Left ventricle myocardium inferior (tissue), 1 donor: ENCODE data around the gene FAM9B. TPM values are rescaled to one million over a fixed set of nuclear protein-coding genes. Genes with fewer than 3 reads are reported as not detected.

Experiments
- DNase-seq: peaks from one replicate; pipeline ENCODE4 v3.0.0-alpha.2; 2020
- H3K27ac ChIP-seq: fragments of 200-600 bp; replicated peaks from 2 replicates; pipeline ENCODE4 v1.8.0; 2021
- H3K27me3 ChIP-seq: fragments of 200-600 bp; 2 replicates; pipeline ENCODE4 v1.8.0; 2021; ENCODE audit warnings: low read depth
- H3K36me3 ChIP-seq: fragments of 200-600 bp; 2 replicates; pipeline ENCODE4 v1.8.0; 2021
- H3K4me1 ChIP-seq: fragments of 200-600 bp; 2 replicates; pipeline ENCODE4 v1.8.0; 2021
- H3K4me3 ChIP-seq: fragments of 200-600 bp; 2 replicates; pipeline ENCODE4 v1.8.0; 2021; ENCODE audit warnings: mild to moderate bottlenecking, moderate library complexity
- H3K9me3 ChIP-seq: fragments of 200-600 bp; replicated peaks from 2 replicates; pipeline ENCODE4 v1.8.0; 2021
- CTCF ChIP-seq: fragments of 200-600 bp; IDR thresholded peaks from 2 replicates; pipeline ENCODE4 v1.8.0; 2021; ENCODE audit warnings: antibody characterized with exemption, mild to moderate bottlenecking, borderline replicate concordance
- intact Hi-C: fragments of 100-400 bp; cut with micrococcal nuclease; formaldehyde crosslinking; loops from one replicate; pipeline ENCODE4 v1.11.0; 2022
- total RNA-seq: library from RNA; stranded (reverse); fragmentation: NEBNext Ultra II Directional; extraction: Animal tissue kit (Norgen Biotek cat#: 25700); gene quantifications from one replicate; pipeline ENCODE4 v1.2.1, GENCODE V29; 2021
- donor health status: DM: no; HTN: yes; CAD: no; lungs with severe emphysema.

Gene FAM9B
- total RNA-seq, 1 donor from 2014 or later, result not detected

GRCh38 chrX:9069573-9069972 lies 35.6 kb upstream of the FAM9B start:
- no peak for DNase-seq
- Histone ChIP-seq H3K4me3 (no peak overlapping the region), H3K27ac (no peak overlapping the region), H3K4me1 (no peaks in the 10 kb centered on the region), H3K36me3 (no peaks in the 10 kb centered on the region), H3K9me3 (peaks cover 14% of the 10 kb centered on the region), H3K27me3 (no peaks in the 10 kb centered on the region)
- intact Hi-C loops, result no loop called here
- no peak for TF ChIP-seq CTCF

DNA sequence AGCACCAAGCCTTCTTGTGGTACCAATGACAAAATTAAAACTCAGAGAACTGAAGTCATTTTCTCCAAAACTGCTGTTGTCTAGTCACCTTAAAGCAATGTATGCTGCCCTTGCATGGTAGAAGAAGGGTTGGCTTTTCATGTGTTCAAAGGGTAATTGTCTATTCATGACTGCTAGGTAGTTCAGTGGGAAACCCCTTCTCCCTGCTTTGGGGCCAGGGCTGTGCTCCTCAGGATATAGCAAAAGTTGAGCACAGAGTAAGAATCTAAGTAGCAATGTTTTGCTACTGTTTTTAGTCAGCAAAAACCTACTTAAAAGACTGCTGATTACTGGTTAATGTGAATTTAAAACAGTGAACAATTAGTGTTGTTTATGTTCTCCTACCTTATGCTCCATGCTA lies 30.8 kb upstream of the FAM9B start:
- no peak for TF ChIP-seq CTCF
- H3K27ac ChIP-seq, result no peak overlapping the region
- intact Hi-C loops, result no loop called here
- H3K36me3 ChIP-seq, result no peaks in the 10 kb centered on the region
- no peak overlapping the region for H3K4me3 ChIP-seq
- H3K27me3 ChIP-seq, result no peaks in the 10 kb centered on the region
- no peak for DNase-seq
- H3K4me1 ChIP-seq, result no peaks in the 10 kb centered on the region
- H3K9me3 ChIP-seq, result peaks cover 14% of the 10 kb centered on the region

DNA sequence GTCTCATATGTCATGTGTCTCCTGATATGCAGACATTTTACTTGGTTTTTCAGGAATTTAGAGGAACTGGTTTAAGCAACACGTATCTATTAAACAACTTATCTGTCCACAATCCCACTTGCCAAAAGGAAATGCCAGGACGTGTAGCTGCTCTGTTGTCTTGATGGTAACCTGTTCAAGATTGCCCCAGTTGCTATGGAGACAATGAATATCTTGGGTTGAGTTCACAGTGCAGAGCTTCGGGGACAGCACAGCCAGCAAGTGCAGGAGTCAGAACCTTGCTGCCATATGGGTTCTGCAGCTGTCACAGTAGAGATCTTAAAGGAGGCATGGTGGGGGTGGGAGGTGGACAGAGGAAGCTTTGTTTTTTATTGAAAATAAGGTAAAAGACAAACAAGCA lies 28.7 kb upstream of the FAM9B start:
- Histone ChIP-seq H3K27me3 (no peaks in the 10 kb centered on the region), H3K4me1 (no peaks in the 10 kb centered on the region), H3K27ac (no peak overlapping the region), H3K9me3 (peaks cover 14% of the 10 kb centered on the region), H3K36me3 (no peaks in the 10 kb centered on the region), H3K4me3 (no peak overlapping the region)
- TF ChIP-seq CTCF, result no peak
- no peak for DNase-seq
- intact Hi-C loops, result no loop called here

DNA sequence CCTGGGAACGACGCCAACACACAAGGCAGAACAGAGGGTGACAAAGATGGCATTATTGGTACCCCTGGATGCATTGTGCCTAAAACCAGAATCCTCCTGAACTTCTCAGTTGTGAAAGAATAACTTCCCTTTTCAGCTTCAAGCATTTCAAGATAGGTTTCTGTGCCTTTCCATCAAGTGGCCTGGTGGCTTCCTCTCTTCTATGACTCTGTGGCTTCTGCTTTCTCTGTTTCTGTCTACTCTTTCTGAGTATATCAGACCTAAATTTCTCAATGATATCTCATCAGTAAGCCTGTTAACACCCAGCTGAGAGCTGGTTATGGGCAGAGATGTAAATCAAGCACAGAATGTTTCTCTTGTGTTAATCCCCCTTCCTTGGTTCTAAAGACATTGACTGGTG lies 21.4 kb upstream of the FAM9B start:
- no peaks in the 10 kb centered on the region for H3K9me3 ChIP-seq
- intact Hi-C loops, result no loop called here
- no peak overlapping the region for H3K27ac ChIP-seq
- no peak for TF ChIP-seq CTCF
- H3K36me3 ChIP-seq, result no peaks in the 10 kb centered on the region
- DNase-seq, result no peak
- no peaks in the 10 kb centered on the region for H3K27me3 ChIP-seq
- no peak overlapping the region for H3K4me3 ChIP-seq
- no peaks in the 10 kb centered on the region for H3K4me1 ChIP-seq

DNA sequence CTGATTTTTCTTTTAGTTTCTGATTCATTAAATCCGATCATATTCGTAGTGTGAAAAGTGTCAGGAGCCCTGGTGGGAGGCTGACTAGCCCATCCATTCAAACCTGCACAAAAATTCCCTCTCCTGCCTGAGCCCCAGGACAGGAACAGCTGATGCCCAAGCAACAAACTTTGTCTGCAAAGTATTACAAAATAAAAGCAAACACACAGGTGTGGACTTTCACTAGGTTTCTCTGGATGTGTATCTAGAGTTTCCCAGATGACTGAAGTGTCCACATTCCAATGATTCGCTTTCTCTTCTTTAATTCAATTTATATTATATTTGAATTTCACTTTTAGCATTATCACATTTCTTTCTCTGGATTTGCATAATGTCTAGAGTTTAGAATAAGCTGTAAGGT lies 18.2 kb upstream of the FAM9B start:
- intact Hi-C loops, result no loop called here
- Histone ChIP-seq H3K9me3 (no peaks in the 10 kb centered on the region), H3K27ac (no peak overlapping the region), H3K4me3 (no peak overlapping the region), H3K27me3 (no peaks in the 10 kb centered on the region), H3K4me1 (no peaks in the 10 kb centered on the region), H3K36me3 (no peaks in the 10 kb centered on the region)
- TF ChIP-seq CTCF, result no peak
- no peak for DNase-seq

DNA sequence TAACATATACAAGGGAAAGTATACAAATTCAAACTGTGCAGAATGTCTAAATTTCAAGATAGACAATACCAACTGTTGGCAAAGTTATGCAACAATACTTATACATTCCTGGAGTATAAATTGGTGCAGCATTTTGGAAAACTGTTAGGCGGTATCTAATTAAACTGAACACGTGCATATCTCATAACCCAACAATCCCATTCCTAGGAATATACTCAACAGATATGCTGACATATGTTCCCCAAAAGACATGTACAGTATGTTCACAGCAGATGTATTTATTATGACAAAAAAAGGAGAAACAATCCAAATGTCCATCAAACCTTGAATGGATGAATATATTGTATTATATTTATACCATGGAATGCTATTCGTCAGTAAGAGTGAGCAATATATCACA lies 16.4 kb upstream of the FAM9B start:
- Histone ChIP-seq H3K4me1 (no peaks in the 10 kb centered on the region), H3K9me3 (no peaks in the 10 kb centered on the region), H3K27ac (no peak overlapping the region), H3K27me3 (no peaks in the 10 kb centered on the region), H3K4me3 (no peak overlapping the region), H3K36me3 (no peaks in the 10 kb centered on the region)
- no peak for TF ChIP-seq CTCF
- intact Hi-C loops, result no loop called here
- no peak for DNase-seq
